WTC11 (cell line): ENCODE data around the gene HPS5. TPM values are rescaled to one million over a fixed set of nuclear protein-coding genes. Genes with fewer than 3 reads are reported as not detected.
"Not testable (repeated sequence)": the region's sequence is repeated elsewhere in the genome, so short reads cannot be mapped to it uniquely, and the experiment has no call there.

Experiments used
- ATAC-seq: fragments of 200-7000 bp; cut with Tn5 transposase; 2 replicates; pipeline ENCODE4 v1.10.0; 2021; ENCODE audit warnings: mild to moderate bottlenecking, moderate library complexity
- CTCF ChIA-PET: fragments of 300-600 bp; sonication (Branson Sonifier 250); formaldehyde crosslinking; loops from one replicate; lab custom pipeline; 2021; ENCODE audit warnings: antibody characterized with exemption; lab: Charles Lee
- POLR2A ChIA-PET: fragments of 350-600 bp; sonication (Branson Sonifier 250); formaldehyde crosslinking; loops from one replicate; lab custom pipeline; 2021; ENCODE audit warnings: antibody characterized with exemption; lab: Charles Lee
- DNase-seq: peaks from one replicate; pipeline ENCODE4 v3.0.0; 2021; ENCODE audit warnings: low spot score
- H3K27ac Mint-ChIP-seq: 2 replicates; pipeline ENCODE4 v1.8.0; 2021; ENCODE audit warnings: mixed read lengths
- H3K27me3 Mint-ChIP-seq: 2 replicates; pipeline ENCODE4 v1.8.0; 2021; ENCODE audit warnings: low read depth, mild to moderate bottlenecking, moderate library complexity, mixed read lengths
- H3K36me3 Mint-ChIP-seq: 2 replicates; pipeline ENCODE4 v1.8.0; 2021; ENCODE audit warnings: mixed read lengths
- H3K4me1 Mint-ChIP-seq: 2 replicates; pipeline ENCODE4 v1.8.0; 2022; ENCODE audit warnings: mixed read lengths
- H3K4me3 Mint-ChIP-seq: 2 replicates; pipeline ENCODE4 v1.8.0; 2021; ENCODE audit warnings: mild to moderate bottlenecking, moderate library complexity, mixed read lengths
- H3K9me3 Mint-ChIP-seq: 2 replicates; pipeline ENCODE4 v1.8.0; 2021; ENCODE audit warnings: mixed read lengths
- AFF4 ChIP-seq: sonication (generic); formaldehyde crosslinking; IDR thresholded peaks from 2 replicates; pipeline ENCODE4 v1.8.1; 2023; ENCODE audit warnings: mild to moderate bottlenecking, missing genetic modification reagents, borderline replicate concordance
- AR ChIP-seq: fragments of 250-450 bp; sonication (Bioruptor Pico); IDR thresholded peaks from 2 replicates; pipeline ENCODE4 v1.9.0; 2021; ENCODE audit warnings: mild to moderate bottlenecking
- CREM ChIP-seq: sonication (generic); formaldehyde crosslinking; IDR thresholded peaks from 2 replicates; pipeline ENCODE4 v1.8.1; 2022; ENCODE audit warnings: mild to moderate bottlenecking, missing genetic modification reagents, moderate library complexity
- CTCF ChIP-seq: fragments of 200-600 bp; IDR thresholded peaks from 2 replicates; pipeline ENCODE4 v1.8.0; 2022; ENCODE audit warnings: antibody characterized with exemption
- ELF4 ChIP-seq: sonication (generic); formaldehyde crosslinking; IDR thresholded peaks from 2 replicates; pipeline ENCODE4 v1.8.1; 2022; ENCODE audit warnings: low read depth, mild to moderate bottlenecking, moderate library complexity, missing genetic modification reagents
- EMX1 ChIP-seq: fragments of 250-450 bp; sonication (Bioruptor Pico); IDR thresholded peaks from 2 replicates; pipeline ENCODE4 v1.8.0; 2021; ENCODE audit warnings: mild to moderate bottlenecking
- ERG ChIP-seq: fragments of 250-450 bp; sonication (Bioruptor Pico); IDR thresholded peaks from 2 replicates; pipeline ENCODE4 v1.8.0; 2021; ENCODE audit warnings: mild to moderate bottlenecking
- FOXP4 ChIP-seq: sonication (generic); formaldehyde crosslinking; IDR thresholded peaks from 2 replicates; pipeline ENCODE4 v1.8.0; 2022; ENCODE audit warnings: mild to moderate bottlenecking, missing genetic modification reagents
- GABPB1 ChIP-seq: sonication (generic); formaldehyde crosslinking; IDR thresholded peaks from 2 replicates; pipeline ENCODE4 v1.8.1; 2023; ENCODE audit warnings: mild to moderate bottlenecking, missing genetic modification reagents
- IRF2 ChIP-seq: sonication (generic); formaldehyde crosslinking; IDR thresholded peaks from 2 replicates; pipeline ENCODE4 v1.8.0; 2022; ENCODE audit warnings: low read depth, missing genetic modification reagents, borderline replicate concordance
- JUN ChIP-seq: sonication (generic); formaldehyde crosslinking; IDR thresholded peaks from 2 replicates; pipeline ENCODE4 v1.8.0; 2023; ENCODE audit warnings: mild to moderate bottlenecking, missing genetic modification reagents
- NFYB ChIP-seq: sonication (generic); formaldehyde crosslinking; conservative IDR thresholded peaks from 2 replicates; pipeline ENCODE4 v1.8.0; 2022; ENCODE audit warnings: low read depth, missing genetic modification reagents
- NR1H2 ChIP-seq: sonication (generic); formaldehyde crosslinking; IDR thresholded peaks from 2 replicates; pipeline ENCODE4 v1.9.0; 2021; ENCODE audit warnings: mild to moderate bottlenecking, moderate library complexity, missing genetic modification reagents
- NR3C1 ChIP-seq: sonication (generic); formaldehyde crosslinking; conservative IDR thresholded peaks from 2 replicates; pipeline ENCODE4 v1.8.1; 2023; ENCODE audit warnings: low read depth, mild to moderate bottlenecking, missing genetic modification reagents
- OVOL2 ChIP-seq: fragments of 250-450 bp; sonication (Bioruptor Pico); IDR thresholded peaks from 2 replicates; pipeline ENCODE4 v1.9.0; 2021; ENCODE audit warnings: mild to moderate bottlenecking, borderline replicate concordance
- ZNF416 ChIP-seq: fragments of 250-450 bp; sonication (Bioruptor Pico); IDR thresholded peaks from 2 replicates; pipeline ENCODE4 v1.9.0; 2021; ENCODE audit warnings: mild to moderate bottlenecking, inconsistent platforms
- ZNF425 ChIP-seq: fragments of 250-450 bp; sonication (Bioruptor Pico); conservative IDR thresholded peaks from 2 replicates; pipeline ENCODE4 v1.9.0; 2021; ENCODE audit warnings: mild to moderate bottlenecking
- ZNF512 ChIP-seq: sonication (generic); formaldehyde crosslinking; IDR thresholded peaks from 2 replicates; pipeline ENCODE4 v1.8.1; 2022; ENCODE audit warnings: missing genetic modification reagents, borderline replicate concordance
- total RNA-seq: library from RNA; stranded (reverse); gene quantifications from 3 replicates; pipeline ENCODE4 v1.2.3, GENCODE V29; 2021

The HPS5 gene
- total RNA-seq, 1 experiment from 2014 or later = 14.9 TPM

GRCh38 chr11:18246379-18247190 lies 75.4 kb downstream of the HPS5 start:
- DNase-seq, POLR2A ChIA-PET, H3K36me3 Mint-ChIP-seq, H3K9me3 Mint-ChIP-seq, ATAC-seq, H3K27ac Mint-ChIP-seq, H3K27me3 Mint-ChIP-seq, H3K4me3 Mint-ChIP-seq, H3K4me1 Mint-ChIP-seq, CTCF ChIA-PET: not testable (repeated sequence)

- no peak for TF ChIP-seq NFYB (CRISPR knock-in tag)
- no peak for TF ChIP-seq ZNF512 (CRISPR knock-in tag)
- TF ChIP-seq NR1H2 (CRISPR knock-in tag) = no peak
- TF ChIP-seq AFF4 (CRISPR knock-in tag) = no peak
- no peak for TF ChIP-seq EMX1 (CRISPR knock-in tag)
- TF ChIP-seq IRF2 (CRISPR knock-in tag) = no peak
- TF ChIP-seq CTCF = no peak
- TF ChIP-seq AR (CRISPR knock-in tag) = no peak
- TF ChIP-seq ERG (CRISPR knock-in tag) = no peak
- no peak for TF ChIP-seq ZNF416 (CRISPR knock-in tag)
- no peak for TF ChIP-seq GABPB1
- TF ChIP-seq ZNF425 = no peak
- TF ChIP-seq ELF4 (CRISPR knock-in tag) = no peak
- TF ChIP-seq JUN = no peak
- TF ChIP-seq NR3C1 (CRISPR knock-in tag) = no peak
- TF ChIP-seq FOXP4 (CRISPR knock-in tag) = no peak
- no peak for TF ChIP-seq OVOL2
- no peak for TF ChIP-seq CREM (CRISPR knock-in tag)
These were observed 76.5 kb downstream of the HPS5 start for GRCh38 chr11:18245396-18245795.

More at GRCh38 chr11:18245396-18245795, 76.5 kb downstream of the HPS5 start:
- ChIA-PET CTCF (interaction anchor here (3.1 kb wide), 1 partner anchor 24 kb away, joined by 40 read pairs; no protein-coding TSS in a partner anchor), POLR2A (no interaction called here)
- no peaks in the 10 kb centered on the region for H3K4me1 Mint-ChIP-seq
- no peak overlapping the region for H3K27ac Mint-ChIP-seq
- H3K9me3 Mint-ChIP-seq = peaks cover 9% of the 10 kb centered on the region; the same call in 1 of the 2 replicates
- no peak for ATAC-seq
- no peaks in the 10 kb centered on the region for H3K27me3 Mint-ChIP-seq
- no peaks in the 10 kb centered on the region for H3K36me3 Mint-ChIP-seq
- DNase-seq = no peak
- no peak overlapping the region for H3K4me3 Mint-ChIP-seq
